SK-MEL-5 (cell line): ENCODE results near the gene BCAP31. TPM values are rescaled to one million over a fixed set of nuclear protein-coding genes. Genes with fewer than 3 reads are reported as not detected.
A peak's percentile ranks its signal among the peaks of the same experiment; 100 is the strongest.
"Not testable (repeated sequence)": the region's sequence is repeated elsewhere in the genome, so short reads cannot be mapped to it uniquely, and the experiment has no call there.

Experiments used
- DNase-seq: peaks from one replicate; pipeline ENCODE4 v3.0.0-alpha.2; 2016; ENCODE audit warnings: low read depth, low spot score
- in situ Hi-C: cut with HindIII; loops from 2 replicates; pipeline ENCODE4 v1.10.0; 2016; ENCODE audit warnings: low sequenced_read_pairs, high pct_unique_total_duplicates, low pct_unique_long_range_greater_than_20kb
- total RNA-seq: library from RNA; depleted of rRNA; stranded (reverse); fragments of >200 nt; shearing (Covaris generic); gene quantifications from 2 replicates; pipeline ENCODE4 v1.2.3, GENCODE V29; 2014

BCAP31 gene
- total RNA-seq, 1 experiment from 2014 or later, result 363 TPM

DNA sequence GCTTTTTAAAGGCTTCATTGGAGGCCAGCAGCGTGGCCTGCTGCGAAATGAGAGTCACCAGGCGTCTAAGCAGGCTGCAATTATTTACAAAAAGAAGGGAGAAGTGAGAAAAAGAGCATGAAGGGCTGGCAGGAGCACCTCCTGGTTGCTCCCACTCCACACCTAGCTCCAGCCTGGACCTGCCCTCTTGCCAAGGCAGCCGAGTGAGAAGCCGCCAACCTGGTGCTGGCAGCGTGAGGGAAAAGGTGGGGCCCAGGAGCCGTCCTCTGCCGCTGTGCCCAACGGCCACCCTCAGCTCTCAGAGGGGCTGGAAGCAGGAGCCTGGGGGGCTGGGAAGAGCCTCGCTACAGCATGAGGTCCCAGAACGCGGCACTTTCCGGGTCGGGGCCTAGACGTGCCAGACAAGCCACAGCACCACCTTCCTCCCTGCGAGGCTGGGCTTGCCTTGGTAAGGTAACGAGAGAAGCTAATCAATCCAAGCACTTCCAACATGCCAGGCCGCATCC lies 20.1 kb downstream of the BCAP31 start:
- in situ Hi-C loops, result no loop called here
- no peak for DNase-seq

- in situ Hi-C loops, result no loop called here
- DNase-seq, result no peak
Observed at GRCh38 chrX:153703036-153703370, 21.2 kb downstream of the BCAP31 start.

DNA sequence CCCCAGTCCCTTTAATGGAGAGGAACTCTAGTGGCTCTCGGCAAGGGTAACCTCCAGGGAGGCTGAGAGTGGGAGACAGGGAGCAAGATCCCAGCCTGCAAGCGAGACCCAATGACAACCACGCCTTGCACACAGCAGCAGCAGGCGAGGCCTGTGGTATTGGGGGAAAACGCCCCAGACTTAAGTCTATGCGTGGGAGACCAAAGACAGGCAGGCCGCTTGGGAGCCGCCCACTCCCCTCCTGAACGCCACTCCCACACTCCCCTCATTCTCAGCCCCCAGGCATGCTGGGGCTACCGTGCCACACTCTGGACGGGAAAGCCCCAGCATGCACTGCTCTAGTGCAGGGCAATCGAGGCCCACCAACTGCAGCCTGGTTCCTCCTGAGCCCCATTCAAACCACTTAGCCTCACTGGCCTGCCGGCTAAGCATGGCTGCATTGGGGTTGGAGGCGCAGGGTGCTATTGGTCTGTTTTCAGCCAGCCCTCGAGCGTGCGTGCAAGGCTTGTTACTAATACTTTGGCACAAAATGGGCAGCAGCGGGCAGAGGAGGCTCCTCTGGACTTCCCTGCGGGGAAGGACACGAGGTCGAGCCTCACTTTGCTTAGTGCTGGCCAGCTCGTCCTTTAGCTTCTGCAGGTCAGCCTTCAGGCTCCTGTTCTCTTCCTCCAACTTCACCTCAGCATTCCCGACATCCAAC lies 21.7 kb downstream of the BCAP31 start:
- DNase-seq, result no peak
- in situ Hi-C loops, result no loop called here

DNA sequence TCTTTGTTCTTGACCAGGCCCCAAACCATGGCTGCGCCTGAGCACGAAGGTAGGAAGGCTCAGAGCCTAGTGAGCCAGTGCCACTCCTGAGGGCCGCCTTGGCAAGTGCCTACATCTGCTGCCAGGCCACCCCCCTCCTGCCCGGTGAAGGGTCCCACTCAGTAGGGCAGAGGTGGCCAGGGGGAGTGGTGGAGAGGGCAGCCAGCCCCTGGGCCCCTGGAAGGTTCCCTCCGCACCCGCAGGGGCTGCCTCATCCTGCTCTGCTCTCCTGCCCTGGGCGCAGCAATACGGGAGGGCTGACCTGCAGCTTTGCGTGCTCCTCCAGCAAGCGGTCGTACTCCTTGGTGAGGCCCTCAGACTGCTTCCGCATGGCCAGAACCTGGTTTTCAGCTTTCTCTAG lies 22.5 kb downstream of the BCAP31 start:
- in situ Hi-C loops, result no loop called here
- DNase-seq, result no peak

DNA sequence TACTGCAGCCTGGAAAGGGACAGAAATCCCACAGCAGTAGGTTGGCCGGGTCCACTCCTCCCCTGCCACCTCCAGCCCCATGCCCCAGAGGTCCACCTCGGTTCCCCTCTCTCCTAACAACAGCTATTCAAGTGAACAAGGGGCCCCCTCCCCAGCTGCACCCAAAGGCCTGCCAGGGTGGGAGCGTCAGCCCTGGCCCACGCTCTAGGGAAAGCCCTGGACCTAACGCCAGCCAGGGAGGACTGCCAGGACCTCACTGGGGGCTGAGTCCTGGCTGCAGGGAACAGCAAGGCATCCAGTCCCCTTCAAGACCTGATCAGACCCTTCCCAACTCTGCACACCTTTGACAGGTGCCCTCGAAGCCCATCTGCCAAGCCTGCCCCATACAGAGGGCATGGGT lies 23.2 kb downstream of the BCAP31 start:
- no peak for DNase-seq
- in situ Hi-C loops, result no loop called here

GRCh38 chrX:153700376-153700945 lies 23.7 kb downstream of the BCAP31 start:
- in situ Hi-C loops, result no loop called here
- DNase-seq, result no peak

- in situ Hi-C loops, DNase-seq: not testable (repeated sequence)
Observed at GRCh38 chrX:153699784-153700371, 24.3 kb downstream of the BCAP31 start.

DNA sequence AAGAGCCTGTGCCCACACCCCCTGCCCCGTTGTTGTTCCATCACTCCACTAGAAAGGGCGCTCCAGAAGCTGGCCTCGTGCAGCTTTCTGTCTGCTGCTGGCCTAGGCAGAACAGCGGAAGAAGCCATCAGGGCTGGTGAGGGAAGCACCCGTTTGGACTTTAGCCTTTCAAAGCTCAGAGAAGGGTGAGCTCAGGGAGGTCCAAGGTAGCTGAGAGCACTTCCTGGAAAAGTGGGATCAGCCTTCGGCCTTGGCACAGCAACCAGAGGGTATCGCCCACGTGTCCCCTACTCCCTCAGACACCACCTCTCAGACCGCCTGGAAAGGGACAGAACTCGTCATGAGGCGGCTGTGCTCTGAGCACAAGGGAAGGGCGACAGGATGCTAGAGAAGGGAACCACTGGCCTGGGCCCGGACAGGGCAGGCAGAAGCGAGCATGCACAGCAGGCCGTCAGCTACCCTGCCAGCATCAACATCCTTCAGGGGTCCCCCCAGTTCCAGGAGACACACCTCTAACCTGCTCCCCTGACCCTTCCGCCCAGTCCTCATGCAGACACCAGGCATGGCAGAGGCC lies 24.9 kb downstream of the BCAP31 start:
- in situ Hi-C loops, DNase-seq: not testable (repeated sequence)

GRCh38 chrX:153697924-153698865 lies 26.0 kb downstream of the BCAP31 start:
- in situ Hi-C loops, result no loop called here
- DNase-seq, result no peak

DNA sequence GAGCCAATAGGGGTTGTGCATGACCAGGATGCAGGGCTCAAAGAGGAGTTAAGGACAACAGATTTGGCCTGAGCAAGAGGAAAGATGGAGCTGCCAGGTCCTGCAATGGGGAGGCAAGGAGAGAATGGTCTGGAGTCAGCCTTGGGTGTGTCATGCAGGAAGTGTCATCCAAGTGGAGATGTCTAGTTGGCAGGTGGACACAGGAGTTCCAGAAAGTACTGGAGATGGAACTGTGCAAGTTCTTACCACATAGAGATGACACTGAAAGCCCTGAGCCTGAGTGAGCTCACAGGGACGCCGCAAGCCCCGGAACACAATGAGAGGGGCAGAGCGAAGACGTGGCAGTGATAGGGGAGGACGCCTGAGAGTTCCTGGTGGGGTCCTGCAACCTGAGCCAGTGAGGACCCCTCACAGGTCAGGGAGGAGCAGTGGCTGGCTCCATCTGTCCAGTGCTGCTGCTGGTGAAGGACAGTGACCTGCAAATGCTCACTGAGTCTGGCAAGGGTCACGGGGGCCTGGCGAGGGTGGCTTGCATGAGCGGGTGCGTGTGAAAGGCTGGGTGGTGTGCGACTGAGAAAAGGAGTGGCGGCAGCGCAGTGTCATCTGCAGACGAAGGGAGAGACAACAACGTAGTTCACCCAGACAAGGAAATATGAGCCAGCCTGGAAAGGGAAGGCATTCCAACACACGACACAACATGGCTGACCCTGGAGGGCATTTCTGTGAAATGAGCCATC lies 27.0 kb downstream of the BCAP31 start:
- peak; percentile 22 for DNase-seq
- in situ Hi-C loops, result not testable (repeated sequence)

GRCh38 chrX:153696538-153696937 lies 27.6 kb downstream of the BCAP31 start:
- in situ Hi-C loops, DNase-seq: not testable (repeated sequence)

DNA sequence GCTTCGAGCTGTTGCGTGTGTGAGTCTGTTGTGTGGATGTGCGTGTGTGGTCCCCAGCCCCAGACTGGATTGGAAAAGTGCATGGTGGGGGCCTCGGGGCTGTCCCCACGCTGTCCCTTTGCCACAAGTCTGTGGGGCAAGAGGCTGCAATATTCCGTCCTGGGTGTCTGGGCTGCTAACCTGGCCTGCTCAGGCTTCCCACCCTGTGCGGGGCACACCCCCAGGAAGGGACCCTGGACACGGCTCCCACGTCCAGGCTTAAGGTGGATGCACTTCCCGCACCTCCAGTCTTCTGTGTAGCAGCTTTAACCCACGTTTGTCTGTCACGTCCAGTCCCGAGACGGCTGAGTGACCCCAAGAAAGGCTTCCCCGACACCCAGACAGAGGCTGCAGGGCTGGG lies 28.1 kb downstream of the BCAP31 start:
- DNase-seq, result no peak
- in situ Hi-C loops, result no loop called here

DNA sequence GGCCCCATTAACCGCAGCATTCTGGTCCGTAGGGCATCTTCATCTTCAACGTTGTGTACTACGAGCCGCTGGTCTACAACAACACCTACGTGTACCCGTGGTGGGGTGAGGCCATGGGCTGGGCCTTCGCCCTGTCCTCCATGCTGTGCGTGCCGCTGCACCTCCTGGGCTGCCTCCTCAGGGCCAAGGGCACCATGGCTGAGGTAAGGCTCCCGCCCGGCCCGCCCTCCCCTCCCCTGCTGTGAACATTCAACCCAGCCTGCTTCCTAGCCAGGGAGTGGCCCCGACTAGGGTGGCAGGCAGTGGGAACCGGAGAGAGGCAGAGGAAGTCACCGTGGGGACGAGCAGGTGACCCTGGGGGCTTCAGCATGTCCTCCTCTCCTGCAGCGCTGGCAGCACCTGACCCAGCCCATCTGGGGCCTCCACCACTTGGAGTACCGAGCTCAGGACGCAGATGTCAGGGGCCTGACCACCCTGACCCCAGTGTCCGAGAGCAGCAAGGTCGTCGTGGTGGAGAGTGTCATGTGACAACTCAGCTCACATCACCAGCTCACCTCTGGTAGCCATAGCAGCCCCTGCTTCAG lies 29.4 kb downstream of the BCAP31 start:
- in situ Hi-C loops, result no loop called here
- DNase-seq, result no peak

GRCh38 chrX:153694256-153694655 lies 29.9 kb downstream of the BCAP31 start:
- DNase-seq, in situ Hi-C loops: not testable (repeated sequence)

DNA sequence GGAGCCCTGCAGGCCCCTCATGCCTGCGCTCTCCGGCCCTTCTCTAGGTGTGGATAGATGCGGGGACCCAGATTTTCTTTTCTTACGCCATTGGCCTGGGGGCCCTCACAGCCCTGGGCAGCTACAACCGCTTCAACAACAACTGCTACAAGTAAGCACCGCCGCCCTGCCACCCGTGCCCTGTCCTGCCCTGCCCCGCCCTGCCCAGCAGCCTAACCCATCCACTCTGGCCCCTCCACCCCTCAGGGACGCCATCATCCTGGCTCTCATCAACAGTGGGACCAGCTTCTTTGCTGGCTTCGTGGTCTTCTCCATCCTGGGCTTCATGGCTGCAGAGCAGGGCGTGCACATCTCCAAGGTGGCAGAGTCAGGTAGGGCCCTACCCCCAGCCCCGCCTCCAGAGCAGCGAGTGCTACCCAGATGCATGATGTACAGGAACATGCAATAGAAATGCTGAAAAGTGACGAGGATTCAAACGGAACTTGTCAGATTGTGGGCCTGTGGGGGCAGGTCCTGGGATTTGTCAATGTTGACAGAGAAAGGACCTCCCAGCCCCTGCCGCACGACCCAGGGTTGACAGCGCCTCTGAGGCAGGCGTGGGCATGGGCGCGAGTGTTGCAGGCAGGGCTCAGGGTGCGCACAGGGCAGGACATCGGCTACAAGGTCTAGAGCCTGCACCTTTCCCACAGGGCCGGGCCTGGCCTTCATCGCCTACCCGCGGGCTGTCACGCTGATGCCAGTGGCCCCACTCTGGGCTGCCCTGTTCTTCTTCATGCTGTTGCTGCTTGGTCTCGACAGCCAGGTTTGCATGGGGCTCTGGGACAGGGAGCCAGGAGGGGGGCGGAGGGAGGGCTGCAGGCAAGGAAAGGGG lies 30.7 kb downstream of the BCAP31 start:
- DNase-seq, result no peak
- in situ Hi-C loops, result no loop called here

- in situ Hi-C loops, result no loop called here
- no peak for DNase-seq
Observed at GRCh38 chrX:153692611-153693156, 31.5 kb downstream of the BCAP31 start.
